ENCODE data around the gene XPNPEP1.

The XPNPEP1 gene

DNA sequence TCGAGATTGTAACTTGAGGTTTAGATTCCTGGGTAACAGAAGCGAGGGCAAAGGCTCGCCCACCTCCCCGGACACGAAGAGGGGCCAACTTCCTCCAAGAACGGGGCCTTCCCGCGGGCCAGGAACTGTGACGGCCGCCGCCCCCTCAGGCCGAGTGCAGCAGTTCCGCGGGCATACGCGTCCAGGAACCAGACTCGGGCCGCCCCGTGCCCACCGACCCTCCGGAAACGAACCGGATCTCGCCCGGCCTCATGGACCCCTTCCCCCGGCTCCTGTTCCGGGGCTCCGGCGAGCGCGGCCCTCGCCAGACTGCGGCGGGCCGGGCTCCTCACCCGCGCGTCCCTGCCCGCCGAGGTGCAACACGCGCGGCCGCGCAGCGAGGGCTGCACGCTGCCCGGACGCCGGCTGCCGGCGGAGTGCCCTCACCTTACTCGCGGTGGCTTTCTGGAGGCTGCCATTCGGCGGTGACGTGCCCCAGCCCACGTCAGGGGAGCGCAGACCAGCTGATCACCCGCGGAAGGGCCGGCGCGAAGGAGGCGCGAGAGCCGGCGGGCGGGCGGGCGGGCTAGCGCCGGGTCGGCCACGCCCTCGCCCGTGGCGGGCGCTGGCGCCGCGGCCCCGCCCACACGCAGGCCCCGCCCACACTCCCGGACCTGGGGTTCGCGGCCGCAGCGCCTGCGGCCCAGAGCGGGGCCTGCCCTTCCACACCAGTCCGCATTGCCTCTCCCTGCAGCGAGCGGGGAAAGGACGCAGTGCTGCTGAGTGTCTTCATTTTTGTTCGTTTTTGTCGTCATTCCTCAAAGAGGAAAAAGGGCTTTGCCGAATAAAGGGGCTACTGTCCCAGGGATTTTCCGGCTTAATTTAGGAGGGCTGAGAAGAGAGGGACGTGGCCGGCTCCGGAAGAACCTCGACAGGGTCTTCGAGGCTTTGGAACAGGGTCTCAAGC is at the start of gene XPNPEP1:
TSS of gene XPNPEP1 (minus strand) at position 536 of the 946 bp plus-strand sequence. CDS start at position 458, 78 bp downstream.
- DNase-seq, result peak; percentile 67 to 70

DNA sequence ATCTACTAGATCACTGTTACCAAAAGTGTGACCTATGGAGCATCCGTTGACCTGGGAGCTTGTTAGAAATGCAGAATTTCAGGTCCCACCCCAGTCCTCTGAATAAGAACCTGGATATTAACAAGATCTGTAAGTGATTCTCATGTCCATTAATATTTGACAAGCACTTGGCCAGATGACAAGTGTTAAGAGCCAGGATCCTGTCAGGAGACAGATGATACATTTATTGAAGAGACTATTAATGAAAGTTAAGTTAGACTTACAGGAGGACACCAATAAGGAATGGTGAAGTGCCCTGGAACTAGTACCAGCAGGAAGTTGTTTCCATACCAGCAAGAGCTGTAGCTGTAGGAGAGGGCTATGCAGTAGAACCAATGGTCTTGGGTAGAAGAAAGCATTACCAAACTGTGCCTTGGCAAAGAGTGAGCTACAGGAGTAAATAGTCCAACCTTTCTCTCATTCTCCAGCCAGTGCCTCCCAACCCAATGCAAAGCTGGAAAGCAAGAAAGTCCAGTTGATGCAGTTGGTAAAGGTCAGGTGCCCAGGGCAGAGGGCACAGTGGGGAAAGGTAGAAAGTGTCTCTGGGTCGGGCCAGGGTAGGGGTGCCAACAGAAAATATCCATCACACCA is 49.2 kb upstream of the XPNPEP1 start:
- no peak for DNase-seq

DNA sequence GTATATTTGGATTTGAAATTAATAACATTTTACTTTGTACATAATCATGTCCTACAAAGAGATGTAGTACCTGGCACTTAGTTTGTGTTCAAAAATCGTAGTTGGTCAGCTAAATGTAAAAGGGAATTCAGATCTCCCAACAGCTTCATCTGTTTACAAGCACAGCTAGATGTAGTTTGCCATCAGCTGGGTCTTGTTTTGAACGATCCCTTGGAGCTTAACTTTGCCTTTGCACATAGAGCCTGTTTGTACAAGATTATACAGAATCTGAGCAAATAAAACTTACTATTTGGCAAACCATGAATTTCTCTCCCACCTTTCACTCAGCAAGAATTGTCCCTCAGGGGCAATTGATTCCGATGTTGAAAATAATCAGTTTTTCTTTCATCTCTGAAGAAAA is 48.3 kb upstream of the XPNPEP1 start:
- DNase-seq, result no peak

DNA sequence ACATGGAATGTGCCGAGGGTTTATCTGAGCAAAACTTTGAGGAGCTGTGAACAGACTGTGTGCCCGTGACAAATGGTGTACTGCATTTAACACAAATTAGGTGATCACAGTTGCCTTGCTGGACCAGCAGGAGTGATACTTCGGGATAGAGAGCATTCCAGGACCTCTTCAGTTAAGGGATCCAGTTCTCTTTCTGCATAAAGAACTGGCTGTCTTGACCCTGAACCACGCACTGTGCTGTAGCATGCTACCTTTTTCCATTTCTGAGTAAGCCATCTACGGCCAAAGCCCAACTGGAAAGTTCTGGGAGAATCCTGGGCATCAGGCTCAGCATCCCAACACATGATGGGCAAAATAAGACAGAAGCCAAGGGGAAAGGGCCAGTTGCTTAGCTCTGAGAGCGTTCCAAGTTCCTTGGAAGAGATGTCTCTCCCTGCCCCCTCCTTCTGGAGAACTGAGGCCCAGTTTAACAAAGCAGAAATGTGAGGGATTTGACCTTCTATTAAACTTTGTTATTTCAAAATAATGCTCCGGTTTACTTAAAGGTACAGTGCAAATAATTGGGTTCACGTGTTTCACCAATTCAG is 46.5 kb upstream of the XPNPEP1 start:
- no peak for DNase-seq

DNA sequence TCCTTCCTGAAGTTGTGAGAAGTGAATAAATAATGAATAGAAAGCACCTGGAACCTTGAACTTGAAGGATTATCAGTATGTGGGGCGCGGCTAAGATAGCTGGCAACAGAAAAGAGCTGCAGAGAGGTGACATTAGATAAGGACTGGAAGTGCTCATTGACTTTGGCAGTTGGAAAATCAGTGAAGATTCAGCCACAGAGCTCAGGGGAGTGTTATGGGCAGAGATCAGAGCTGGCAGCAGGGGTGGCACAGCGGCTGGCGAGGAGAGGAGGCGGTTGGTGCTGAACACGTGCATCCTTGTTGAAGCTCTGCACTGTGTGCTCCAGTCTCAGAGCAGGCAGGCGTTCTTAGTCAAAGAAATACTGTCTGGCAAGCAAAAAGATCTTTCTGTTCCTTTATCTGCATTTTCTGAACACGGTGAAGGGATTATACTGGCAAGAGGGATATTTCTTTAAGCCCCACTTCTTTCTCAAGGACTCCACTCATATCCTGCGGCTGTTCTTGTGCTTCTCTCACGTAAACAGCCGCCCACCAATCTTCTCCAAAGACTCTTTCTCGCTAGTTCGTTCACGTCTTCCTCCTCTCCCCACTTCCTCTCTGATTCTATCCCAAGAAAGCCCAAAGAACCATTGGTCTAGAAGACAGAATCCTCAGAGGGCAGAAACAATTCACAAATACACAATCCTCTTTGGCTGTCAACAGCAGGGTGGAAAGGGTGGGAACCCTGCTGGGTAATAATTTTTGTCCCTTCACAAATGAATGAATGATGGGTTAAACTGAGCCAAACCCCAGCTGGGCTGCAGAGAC is 45.8 kb upstream of the XPNPEP1 start:
- DNase-seq, result no peak

DNA sequence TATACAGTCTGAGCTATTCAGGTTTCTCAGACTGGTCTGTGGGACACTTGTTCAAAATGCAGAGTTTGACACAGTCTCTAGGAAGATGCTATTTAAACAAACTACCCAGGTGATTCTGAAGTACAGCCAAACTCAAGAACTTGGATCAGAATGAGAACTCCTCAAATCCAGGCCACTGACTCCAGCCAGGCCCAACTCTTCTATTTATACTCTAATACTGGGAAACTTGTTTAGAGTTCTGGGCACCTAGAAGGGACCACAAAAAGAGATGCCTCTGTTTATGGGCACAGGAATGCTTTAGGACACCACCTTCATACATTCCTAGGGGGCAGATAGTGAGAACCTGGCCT is 44.4 kb upstream of the XPNPEP1 start:
- no peak for DNase-seq

DNA sequence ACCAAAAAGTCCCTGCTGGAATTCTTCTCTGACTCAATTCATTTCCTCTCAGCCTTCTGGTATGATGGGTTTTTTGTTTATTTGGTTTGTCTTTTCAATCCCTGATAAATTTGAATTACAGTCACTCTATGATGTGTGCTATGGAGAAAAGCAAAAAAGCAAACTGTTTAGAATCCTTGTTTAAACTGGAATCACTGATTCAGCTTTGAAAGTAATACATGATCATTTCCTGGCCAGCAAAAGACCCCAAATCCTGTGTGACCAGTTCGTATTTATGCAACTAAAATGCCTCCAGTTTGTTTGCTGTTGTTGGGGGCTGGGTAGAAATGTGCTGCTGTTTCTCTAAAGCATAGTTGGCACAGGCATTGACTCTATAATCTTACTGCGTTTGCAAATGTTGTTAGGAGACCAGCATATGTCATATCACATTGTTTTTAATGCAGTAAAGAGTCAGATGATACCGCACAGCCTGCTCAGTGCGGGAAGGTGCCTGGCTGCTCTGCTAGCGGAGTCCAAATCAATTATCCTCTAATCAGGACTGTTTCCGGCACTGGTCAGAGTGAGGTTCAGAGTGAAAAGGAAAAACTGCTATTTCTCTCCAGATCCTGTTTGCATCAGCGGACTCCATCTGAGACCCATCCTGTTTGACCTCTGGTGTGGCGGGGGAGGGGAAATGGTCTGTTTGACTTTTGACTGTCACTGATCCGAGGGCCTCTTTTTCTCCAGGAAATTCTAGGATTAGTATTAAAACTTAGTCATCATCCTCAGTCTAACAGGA is 43.8 kb upstream of the XPNPEP1 start:
- peak in 1 of 2 experiments; percentile 6 for DNase-seq

DNA sequence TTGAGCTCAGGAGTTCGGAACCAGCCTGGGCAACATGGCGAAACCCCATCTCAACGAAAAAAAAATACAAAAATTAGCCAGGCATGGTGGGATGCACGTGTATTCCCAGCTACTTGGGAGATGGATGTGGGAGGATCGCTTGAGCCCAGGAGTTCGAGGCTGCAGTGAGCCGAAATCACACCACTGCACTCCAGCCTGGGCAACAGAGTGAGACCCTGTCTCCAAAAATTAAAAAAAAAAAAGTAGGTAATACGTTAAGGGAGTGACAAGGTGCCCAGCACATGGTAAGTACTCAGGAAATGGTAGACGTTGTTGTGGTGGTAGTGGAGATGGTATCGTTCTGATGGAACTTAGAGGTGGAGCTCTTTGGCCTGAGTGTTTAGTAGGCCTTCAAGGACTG is 41.0 kb upstream of the XPNPEP1 start:
- no peak for DNase-seq

DNA sequence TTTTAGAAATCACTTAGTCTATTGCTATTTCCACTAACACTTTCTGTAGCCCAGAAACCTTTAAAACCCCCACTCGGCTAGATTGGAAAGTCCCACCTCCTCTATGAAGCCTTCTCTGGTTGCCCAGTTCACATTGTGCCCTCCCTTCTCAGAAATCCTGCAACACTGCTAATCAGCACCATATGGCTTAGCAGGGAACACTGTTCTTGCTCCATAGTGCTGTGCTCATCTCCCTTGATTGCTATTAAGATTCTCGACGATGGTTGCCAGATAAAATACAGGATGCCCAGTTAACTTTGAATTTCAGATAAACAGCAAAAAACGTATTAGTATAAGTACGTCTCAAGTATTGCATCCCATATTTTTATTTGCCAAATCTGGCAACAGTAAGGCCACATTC is 40.1 kb upstream of the XPNPEP1 start:
- DNase-seq, result no peak

DNA sequence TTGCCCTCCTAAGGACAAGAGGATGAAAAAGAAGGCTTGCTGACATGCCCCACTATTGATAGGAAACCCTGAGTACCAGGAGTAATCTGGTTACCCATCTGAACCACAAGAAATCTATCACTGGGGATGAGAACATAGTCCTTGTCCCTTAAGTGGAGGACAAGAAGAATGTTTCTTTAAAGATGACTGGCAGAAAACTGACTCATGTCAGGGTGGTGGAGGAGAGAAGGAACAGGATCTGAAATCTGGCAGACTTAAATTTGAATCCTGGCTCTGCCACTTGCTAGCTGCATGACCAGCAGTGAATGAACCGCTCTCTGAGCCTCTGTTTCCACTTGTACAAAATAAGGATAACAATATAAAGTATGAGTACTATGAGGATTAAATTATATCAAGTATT is 38.9 kb upstream of the XPNPEP1 start:
- DNase-seq, result no peak

DNA sequence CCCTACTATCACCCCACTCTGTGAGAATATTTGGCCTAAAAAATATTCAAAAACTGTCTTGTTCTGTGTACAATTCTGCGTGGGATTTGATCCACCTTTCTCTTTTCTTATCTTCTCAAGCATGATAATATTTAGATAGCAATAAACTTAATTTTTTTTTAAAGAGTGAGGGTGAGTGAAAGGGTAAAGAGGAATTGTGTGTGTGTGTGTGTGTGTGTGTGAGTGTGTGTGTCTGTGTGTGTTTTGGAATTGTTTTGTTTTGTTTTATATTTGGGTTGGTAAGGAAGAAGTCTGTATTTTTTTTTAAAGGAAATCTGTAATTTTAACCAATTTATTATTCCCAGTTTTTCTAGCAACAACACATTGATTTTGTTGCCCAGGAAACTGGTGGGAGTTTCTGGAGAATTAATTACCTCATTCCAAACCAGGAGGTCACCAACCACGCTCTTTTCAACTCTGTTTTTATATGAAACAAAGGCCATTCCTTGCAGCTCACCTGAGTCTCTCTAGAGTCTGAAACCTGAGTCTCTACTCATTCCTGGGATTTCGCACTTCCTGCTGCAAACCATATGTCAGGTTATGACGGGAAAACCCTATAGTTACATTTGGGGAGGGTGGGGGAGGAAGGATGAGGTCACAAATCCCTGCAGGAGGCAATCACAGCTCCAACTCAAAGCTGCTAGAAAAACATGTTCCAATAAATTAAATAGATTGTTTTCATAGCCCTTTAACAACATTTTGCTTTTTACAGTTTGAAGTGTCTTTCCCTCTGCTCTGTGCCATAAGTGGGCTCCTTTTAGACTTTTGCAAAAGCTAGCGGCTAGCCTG is 38.1 kb upstream of the XPNPEP1 start:
- DNase-seq, result peak in 1 of 2 experiments; percentile 19

DNA sequence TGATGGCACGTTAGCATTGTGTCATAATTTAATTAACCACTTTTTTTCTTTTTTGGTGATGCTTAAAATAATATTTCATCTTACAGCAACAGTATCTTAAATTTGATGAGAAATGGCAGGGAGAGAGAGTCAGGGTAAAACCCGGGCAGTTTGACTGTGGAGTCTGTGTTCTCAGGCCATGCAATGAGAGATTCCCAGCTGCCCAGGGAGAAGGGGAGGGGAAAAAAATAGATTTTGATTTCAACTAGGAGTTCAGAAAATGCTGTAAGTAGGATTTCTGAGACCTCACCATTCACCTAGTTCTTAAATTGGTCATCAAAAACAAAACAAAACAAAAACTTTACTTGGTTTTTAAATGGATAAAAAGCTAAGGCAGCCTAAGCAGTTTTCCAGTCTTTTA is 37.4 kb upstream of the XPNPEP1 start:
- no peak for DNase-seq

DNA sequence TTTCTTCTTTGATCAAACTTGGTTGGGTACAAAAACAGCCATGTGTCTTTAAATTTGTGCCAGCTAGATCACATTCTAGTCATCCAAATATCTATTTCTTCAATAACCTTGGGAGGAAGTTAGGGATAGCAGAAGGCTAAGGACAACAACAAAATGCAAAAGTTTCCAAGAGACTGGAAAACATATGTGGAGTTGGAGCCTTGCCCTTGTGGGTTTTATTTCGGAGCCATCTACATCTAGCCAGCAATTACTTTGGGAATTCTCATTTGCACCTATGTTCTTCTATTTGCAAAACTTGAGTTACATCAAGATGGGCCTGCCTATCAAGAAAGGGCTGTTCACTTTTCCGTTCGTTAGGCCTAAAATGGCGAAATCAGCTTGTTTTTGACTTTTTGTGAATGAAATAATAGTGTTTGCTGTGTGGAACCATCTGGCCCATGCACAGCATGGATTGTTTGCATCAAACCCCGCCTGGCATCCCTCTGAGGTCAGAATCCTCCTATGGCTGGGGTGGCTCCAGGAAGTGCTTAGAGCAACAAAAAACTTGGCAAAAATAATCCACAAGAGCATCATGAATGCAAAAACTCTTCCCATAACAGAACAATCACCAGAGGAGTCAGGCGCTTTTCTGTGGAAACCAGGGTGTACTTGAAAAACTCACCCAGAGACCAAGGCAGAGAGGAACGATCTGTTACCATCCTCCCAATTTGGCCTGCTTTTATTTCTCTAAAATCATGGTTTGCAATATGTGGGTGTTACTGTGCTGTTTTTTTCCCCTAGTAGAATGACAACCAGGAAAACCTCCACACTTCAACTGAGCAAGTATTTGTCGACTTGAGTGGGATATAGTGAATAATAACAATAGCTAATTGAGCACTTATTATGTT is 36.2 kb upstream of the XPNPEP1 start:
- no peak for DNase-seq

DNA sequence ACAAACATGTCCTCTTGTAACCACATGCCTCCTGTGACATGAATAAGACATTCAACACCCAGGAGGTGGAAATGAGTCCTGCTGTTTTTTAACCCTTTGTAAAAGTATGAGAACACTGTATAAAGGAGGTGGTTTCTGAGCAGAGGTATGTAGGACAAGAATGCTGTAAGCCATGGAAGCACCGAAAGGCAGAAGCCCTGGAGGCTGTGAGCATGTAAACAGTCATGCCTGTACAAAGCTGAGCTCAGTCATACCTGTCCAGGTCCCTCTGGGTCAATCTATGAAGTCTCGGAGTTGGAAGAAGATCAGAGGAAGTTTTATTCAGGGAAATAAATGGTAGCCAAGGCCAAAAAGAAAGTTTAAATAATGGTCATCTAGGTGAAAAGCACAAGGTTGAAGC is 34.7 kb upstream of the XPNPEP1 start:
- no peak for DNase-seq

DNA sequence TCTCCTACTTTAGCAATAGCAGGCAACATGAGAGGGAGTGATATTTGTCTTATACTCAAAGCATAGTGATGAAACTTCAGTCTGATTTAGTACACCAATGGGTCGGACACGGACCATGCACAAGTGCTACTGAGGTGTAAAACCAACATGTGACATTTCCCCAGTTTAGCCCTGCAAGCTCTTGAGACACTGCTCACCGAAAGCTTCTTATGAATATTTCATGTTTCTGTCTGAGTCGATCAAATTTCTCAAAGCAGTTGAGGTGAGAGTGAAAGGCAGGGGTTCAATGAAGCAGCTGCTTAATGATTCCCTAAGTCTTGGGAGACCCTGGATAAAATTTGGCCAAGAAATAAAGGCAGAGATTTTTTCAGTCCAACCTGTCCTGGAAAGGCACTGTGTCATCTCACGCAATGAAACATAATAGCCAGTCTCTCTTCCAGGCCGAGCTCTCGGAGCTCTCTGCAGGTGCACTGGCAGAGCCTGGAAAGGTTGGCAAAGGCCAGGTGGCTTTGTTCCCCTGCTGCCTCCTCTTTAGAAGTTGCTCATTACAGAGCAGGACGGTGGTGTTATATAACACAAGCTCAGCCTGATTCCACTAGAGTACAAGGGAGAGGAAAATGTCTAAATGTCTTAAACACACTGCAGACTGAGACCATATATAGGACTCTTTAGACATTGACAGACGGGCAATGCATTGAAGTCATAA is 33.9 kb upstream of the XPNPEP1 start:
- DNase-seq, result peak in 1 of 2 experiments; percentile 53

DNA sequence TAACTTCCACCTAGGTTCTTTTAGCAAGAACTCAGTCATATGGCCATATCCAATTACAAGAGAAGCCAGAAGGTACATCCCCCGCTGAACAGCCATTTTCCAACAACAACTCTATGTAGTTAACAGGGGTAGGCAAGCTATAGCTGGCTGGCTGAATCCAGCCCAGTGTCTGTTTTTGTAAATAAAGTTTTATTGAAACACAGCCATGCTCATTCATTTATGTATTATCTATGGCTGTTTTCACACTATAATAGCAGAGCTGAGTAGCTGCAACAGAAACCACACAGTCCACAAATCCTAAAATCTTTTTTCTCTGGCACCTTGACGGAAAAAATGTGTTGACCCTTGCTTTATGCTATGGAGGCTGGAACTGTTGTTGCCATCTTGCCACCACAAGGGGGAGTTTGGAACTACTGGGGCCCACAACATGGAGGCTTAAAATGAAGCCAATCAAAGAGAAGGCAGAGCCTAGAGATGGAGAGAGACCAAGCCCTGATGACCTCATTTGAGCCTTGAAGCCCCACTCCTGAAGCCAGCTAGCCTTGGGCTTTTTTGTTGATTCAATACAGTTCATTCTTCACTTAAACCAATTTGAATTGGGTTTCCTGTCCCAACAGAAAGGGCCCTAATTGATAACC is 33.3 kb upstream of the XPNPEP1 start:
- no peak for DNase-seq

DNA sequence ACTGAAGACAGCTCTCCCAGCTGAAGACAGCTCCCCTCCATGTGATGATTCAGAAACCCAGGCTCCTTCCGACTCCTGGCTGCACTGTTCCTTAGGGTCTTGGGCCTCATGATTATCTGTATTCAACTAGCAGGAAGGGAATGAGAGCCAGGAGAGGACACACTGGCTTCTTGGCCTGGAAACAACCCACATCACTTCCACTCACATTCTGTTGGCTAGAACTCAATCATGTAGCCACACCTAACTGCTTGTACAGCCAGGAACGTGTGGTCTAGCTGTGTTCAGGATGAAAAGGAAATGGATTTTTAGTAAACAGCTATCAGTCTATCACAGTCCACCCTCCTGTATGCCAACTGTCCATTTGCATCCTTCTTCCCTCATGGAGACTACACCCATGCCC is 30.5 kb upstream of the XPNPEP1 start:
- DNase-seq, result no peak

DNA sequence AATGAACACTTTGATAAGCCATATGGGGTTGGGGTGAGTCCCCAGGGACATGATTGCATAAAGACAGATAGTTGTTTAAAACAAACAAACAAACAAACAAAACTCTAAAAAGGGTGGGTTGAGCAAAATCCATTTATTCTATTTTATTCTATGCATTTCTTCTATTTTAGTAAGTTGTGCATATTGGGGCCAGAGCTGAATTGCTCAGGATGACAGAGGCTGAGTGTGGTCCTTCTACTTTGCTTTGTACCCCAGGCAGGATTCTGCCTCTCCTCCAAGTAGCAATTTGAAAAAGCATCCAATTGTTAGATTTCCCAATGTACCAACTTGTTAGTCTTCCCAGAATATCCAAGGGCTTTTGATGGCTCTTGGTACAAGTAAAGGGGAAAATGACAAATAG is 29.2 kb upstream of the XPNPEP1 start:
- DNase-seq, result no peak
